Subcutaneous preadipocyte (primary cell): ENCODE measurements around the gene SRP19. TPM values are rescaled to one million over a fixed set of nuclear protein-coding genes. Genes with fewer than 3 reads are reported as not detected.

ENCODE experiments used
- total RNA-seq: library from RNA; depleted of rRNA; stranded (reverse); fragments of >200 nt; gene quantifications from 2 replicates; pipeline ENCODE4 v1.2.3, GENCODE V29; 2012

SRP19 gene
- total RNA-seq: 34.8 and 34.9 TPM in 2 replicates

DNA sequence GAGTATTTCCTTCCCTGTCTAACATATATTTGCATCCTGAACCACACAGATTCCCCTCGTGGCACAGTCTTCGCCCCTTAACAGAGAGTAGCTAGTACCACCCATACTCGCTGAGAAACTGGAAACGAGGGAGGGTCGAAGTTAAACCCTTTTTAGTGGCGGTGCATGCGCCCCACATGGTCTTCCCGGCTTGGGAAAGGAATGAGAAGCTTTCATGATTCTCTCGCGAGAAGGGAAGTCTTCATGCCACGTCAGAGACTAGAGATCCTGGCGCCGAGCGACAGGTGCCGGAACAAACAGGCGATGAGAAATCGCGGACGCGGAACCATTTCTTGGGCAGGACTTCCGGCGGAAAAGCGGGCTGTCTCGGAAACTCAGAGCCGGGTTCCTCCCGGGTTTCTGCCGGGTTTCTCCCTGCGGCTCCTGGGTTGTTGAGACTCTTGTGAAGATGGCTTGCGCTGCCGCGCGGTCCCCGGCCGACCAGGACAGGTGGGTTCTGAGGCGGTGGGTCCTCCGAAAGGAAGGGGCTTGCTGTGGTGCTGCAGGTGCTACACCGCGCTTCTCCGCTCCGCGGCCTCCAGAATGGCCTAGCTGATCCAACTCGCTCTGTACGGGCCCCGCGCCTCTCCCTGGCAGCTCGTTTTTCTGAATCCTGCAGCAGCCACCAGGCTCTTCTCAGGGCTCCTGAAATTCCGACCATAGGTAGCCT is at the start of gene SRP19:
Gene SRP19 (plus strand): TSS at position 359 of the 709 bp plus-strand sequence. CDS start 90 bp downstream, at position 449.

Other genes starting within 250 kb of the SRP19 start
- 46.3 and 58.5 TPM in 2 replicates for gene APC, start 123.4 kb upstream of the SRP19 start, total RNA-seq
- gene REEP5, start 60.9 kb downstream of the SRP19 start, total RNA-seq: 35.6 and 46.7 TPM in 2 replicates
- 15.1 and 20.5 TPM in 2 replicates for gene DCP2, start 115.5 kb downstream of the SRP19 start, total RNA-seq